GM12878 (cell line): ENCODE data around the gene PRPS1. TPM values are rescaled to one million over a fixed set of nuclear protein-coding genes. Genes with fewer than 3 reads are reported as not detected.
A peak's percentile ranks its signal among the peaks of the same experiment; 100 is the strongest.

Experiments
- ATAC-seq: fragments of 200-7000 bp; cut with Tn5 transposase; 3 replicates; pipeline ENCODE4 v1.9.1; 2020; ENCODE audit warnings: mild to moderate bottlenecking, moderate library complexity
- BruUV-seq: library from RNA; stranded (reverse); fragments of 400-500 nt; replicated peaks from 2 replicates; lab custom pipeline; 2021; lab: Mats Ljungman, UMichigan
- CTCF ChIA-PET: fragments of 300-600 bp; sonication (Branson Sonifier 250); formaldehyde crosslinking; extraction: SDS; loops from one replicate; lab custom pipeline; 2021; ENCODE audit warnings: inconsistent platforms; lab: Yijun Ruan, JAX
- POLR2A ChIA-PET: fragments of 350-600 bp; formaldehyde crosslinking; extraction: SDS; loops from one replicate; lab custom pipeline; 2021; ENCODE audit warnings: inconsistent platforms; lab: Charles Lee
- RAD21 ChIA-PET: fragments of 300-600 bp; sonication (Branson Sonifier 250); formaldehyde crosslinking; loops from one replicate; lab custom pipeline; 2023; ENCODE audit warnings: antibody characterized with exemption; ENCODE audit not compliant: unreplicated experiment; lab: Charles Lee
- SMC1A ChIA-PET: fragments of 300-600 bp; sonication (Branson Sonifier 250); formaldehyde crosslinking; loops from one replicate; lab custom pipeline; 2023; ENCODE audit not compliant: unreplicated experiment, uncharacterized antibody; lab: Charles Lee
- DNase-seq: peaks from one replicate; pipeline ENCODE4 v3.0.0-alpha.2; 2011; ENCODE audit warnings: low read depth, low spot score
- FAIRE-seq: peaks from 3 replicates; lab custom pipeline; 2011; peaks lifted over from hg19 to GRCh38; lab: Jason Lieb, UNC
- H2AFZ ChIP-seq: 2 replicates; pipeline ENCODE4 v1.6.0; 2011; ENCODE audit warnings: low read depth, low read length, control low read depth; ENCODE audit not compliant: control insufficient read depth
- H3K27ac ChIP-seq: 2 replicates; pipeline ENCODE4 v1.5.1; 2011; ENCODE audit warnings: control low read depth; ENCODE audit not compliant: control insufficient read depth, insufficient read depth
- H3K27me3 ChIP-seq, 2 experiments: replicated peaks in 1 of 2; 2 replicates each; pipeline versions ENCODE4 v1.6.0 to v1.6.1; 2011; ENCODE audit warnings: low read length in 1 of 2; ENCODE audit not compliant: control insufficient read depth in 2 of 2, insufficient read depth in 2 of 2
- H3K36me3 ChIP-seq, 2 experiments: 2 replicates each; pipeline ENCODE4 v1.5.1; 2011; ENCODE audit warnings: low read length in 1 of 2; ENCODE audit not compliant: control insufficient read depth in 2 of 2, insufficient read depth in 2 of 2
- H3K4me1 ChIP-seq: 2 replicates; pipeline ENCODE4 v1.6.1; 2011; ENCODE audit warnings: mild to moderate bottlenecking, low read length, moderate library complexity, mixed read lengths; ENCODE audit not compliant: control insufficient read depth, insufficient read depth
- H3K4me2 ChIP-seq: 2 replicates; pipeline ENCODE4 v1.6.0; 2011; ENCODE audit warnings: control low read depth; ENCODE audit not compliant: control insufficient read depth, insufficient read depth
- H3K4me3 ChIP-seq: fragments of 200-600 bp; sonication (generic); 2 replicates; pipeline ENCODE4 v1.5.1; 2016
- H3K79me2 ChIP-seq: 2 replicates; pipeline ENCODE4 v1.6.0; 2011; ENCODE audit warnings: low read length; ENCODE audit not compliant: control insufficient read depth, insufficient read depth
- H3K9ac ChIP-seq: 2 replicates; pipeline ENCODE4 v1.8.0; 2011; ENCODE audit warnings: low read length, control low read depth, mixed read lengths; ENCODE audit not compliant: control insufficient read depth, insufficient read depth
- H3K9me3 ChIP-seq: replicated peaks from 3 replicates; pipeline ENCODE4 v1.5.1; 2011; ENCODE audit warnings: mild to moderate bottlenecking, low read length; ENCODE audit not compliant: control insufficient read depth, insufficient read depth
- H4K20me1 ChIP-seq: 2 replicates; pipeline ENCODE4 v1.6.0; 2011; ENCODE audit not compliant: control insufficient read depth, insufficient read depth
- BMI1 ChIP-seq: fragments of 450-650 bp; IDR thresholded peaks from 2 replicates; pipeline ENCODE4 v1.6.1; 2016; ENCODE audit warnings: mild to moderate bottlenecking, moderate library complexity, borderline replicate concordance
- CHD4 ChIP-seq: fragments of 200-600 bp; sonication (generic); IDR thresholded peaks from 2 replicates; pipeline ENCODE4 v1.6.1; 2016; ENCODE audit warnings: mild to moderate bottlenecking
- CREB1 ChIP-seq: IDR thresholded peaks from 2 replicates; pipeline ENCODE4 v1.6.1; 2012; ENCODE audit warnings: low read depth, mild to moderate bottlenecking, inconsistent platforms
- IKZF1 ChIP-seq: fragments of 450-650 bp; conservative IDR thresholded peaks from 2 replicates; pipeline ENCODE4 v1.6.1; 2017; ENCODE audit warnings: antibody characterized with exemption, mild to moderate bottlenecking
- KLF5 ChIP-seq: fragments of 450-650 bp; IDR thresholded peaks from 2 replicates; pipeline ENCODE4 v1.6.1; 2014; ENCODE audit warnings: mild to moderate bottlenecking; ENCODE audit not compliant: partially characterized antibody
- MLLT1 ChIP-seq: fragments of 450-650 bp; IDR thresholded peaks from 2 replicates; pipeline ENCODE4 v1.6.1; 2016; ENCODE audit warnings: mild to moderate bottlenecking
- NFYA ChIP-seq: IDR thresholded peaks from 2 replicates; pipeline ENCODE4 v1.6.1; 2011; ENCODE audit warnings: low read depth, mild to moderate bottlenecking, low read length, improper control_type of control experiment, borderline replicate concordance
- RUNX3 ChIP-seq: IDR thresholded peaks from 2 replicates; pipeline ENCODE4 v1.6.1; 2012; ENCODE audit warnings: low read length, inconsistent platforms
- STAT3 ChIP-seq: IDR thresholded peaks from 2 replicates; pipeline ENCODE4 v1.6.1; 2011; ENCODE audit warnings: low read depth, low read length, improper control_type of control experiment
- TAF1 ChIP-seq: IDR thresholded peaks from 2 replicates; pipeline ENCODE4 v1.6.1; 2011; ENCODE audit warnings: mild to moderate bottlenecking, low read depth, low read length, borderline replicate concordance
- TCF7 ChIP-seq: IDR thresholded peaks from 2 replicates; pipeline ENCODE4 v1.6.1; 2014; ENCODE audit warnings: antibody characterized with exemption, borderline replicate concordance
- WGBS: methylation state at CpG from one replicate; pipeline ENCODE4 v1.1.6; 2016; ENCODE audit warnings: low lambda C conversion rate; ENCODE audit not compliant: insufficient replicate concordance, insufficient coverage; ENCODE audit errors: missing lambda C conversion rate; 5-methylcytosine and 5-hydroxymethylcytosine counted together
- in situ Hi-C: fragments of 300-500 bp; cut with MboI; formaldehyde crosslinking; loops from 9 replicates; pipeline ENCODE4 v1.14.3; 2018; ENCODE audit warnings: mixed read lengths
- intact Hi-C: fragments of 100-400 bp; cut with micrococcal nuclease; formaldehyde crosslinking; loops from one replicate; pipeline ENCODE4 v1.14.2; 2022; ENCODE audit not compliant: unreplicated experiment
- polyA plus RNA-seq, 11 experiments: library from polyadenylated mRNA; depleted of rRNA in 4 of 11; unstranded in 6 of 11; stranded (reverse) in 5 of 11; fragments of >200 nt; fragmentation: Nextera tagmentation in 4 of 11; fragmentation: Illumina TruSeq in 1 of 11; extraction: Ambion mirVana in 4 of 11; extraction: Trizol in 1 of 11; gene quantifications; 1 replicate in 1 of 11; 2 replicates in 10 of 11; pipeline versions ENCODE4 v1.2.1 to v1.2.3, GENCODE V29; 2011 to 2016; ENCODE audit warnings: inconsistent platforms in 2 of 11, missing spikeins in 2 of 11, low read depth in 1 of 11
- total RNA-seq, 4 experiments: library from RNA; depleted of rRNA in 3 of 4; stranded (reverse); fragments of >200 nt in 3 of 4; fragmentation: Illumina TruSeq in 1 of 4; extraction: Trizol in 1 of 4; gene quantifications; 2 replicates each; pipeline versions ENCODE4 v1.2.1 to v1.2.3, GENCODE V29; 2013 to 2021

Gene PRPS1
- total and polyA plus RNA-seq, 10 of the 15 experiments (the other 5 are each of a cell fraction or from before 2014, with no cell fraction given) = 26.5 to 86.5 (median 61.1) TPM

- Histone ChIP-seq H3K79me2 (peaks cover 4% of the 10 kb centered on the region), H3K4me3 (no peak overlapping the region), H3K4me1 (peaks cover 13% of the 10 kb centered on the region), H3K36me3 (no peaks in the 10 kb centered on the region), H3K9ac (no peak overlapping the region), H3K4me2 (no peak overlapping the region), H3K27me3 (no peaks in the 10 kb centered on the region; a peak in 1 of 4 replicates), H3K9me3 (no peaks in the 10 kb centered on the region), H3K27ac (no peak overlapping the region), H2AFZ (no peak overlapping the region; the same call in 1 of the 2 replicates), H4K20me1 (no peaks in the 10 kb centered on the region)
- no peak for DNase-seq
- ChIA-PET RAD21 (interaction anchor here (2.9 to 11.2 kb wide), 3 partner anchors 7 to 36 kb away, joined by 17 to 444 read pairs (median 17); no protein-coding TSS in a partner anchor), POLR2A (interaction anchor here (10.5 kb wide), 1 partner anchor 35 kb away, joined by 287 read pairs; no protein-coding TSS in a partner anchor), SMC1A (interaction anchor here (1.3 to 8.6 kb wide), 4 partner anchors 12 to 51 kb away, joined by 3 to 425 read pairs (median 6); no protein-coding TSS in a partner anchor), CTCF (interaction anchor here (2.4 to 7.7 kb wide), 5 partner anchors 8 to 97 kb away, joined by 6 to 273 read pairs (median 13); partner anchors contain the start of genes NCBP2L and TSC22D3)
- no TSS peak for BruUV-seq
- in situ Hi-C loops = loop anchor here (5.0 kb wide), 1 partner anchor 33 kb away; no protein-coding TSS in a partner anchor
- TF ChIP-seq CREB1 (peak; percentile 50; the same call in 1 of the 2 replicates), RUNX3 (0 out of 2 replicates have a peak, but pooled peaks have one; percentile 40), CHD4 (no peak)
- peak; percentile 16 for ATAC-seq
- intact Hi-C loops = loop anchor here (5.0 kb wide), 1 partner anchor 562 kb away; the partner anchor contains the start of gene RBM41
- WGBS = 29% methylated on average over 8 of the region's 8 CpGs
- FAIRE-seq = no peak
These were observed 50.8 kb downstream of the PRPS1 start for GRCh38 chrX:107678957-107679740.

GRCh38 chrX:107682256-107682655 is 53.9 kb downstream of the PRPS1 start:
- Histone ChIP-seq H3K79me2 (no peaks in the 10 kb centered on the region), H3K27ac (no peak overlapping the region), H3K9ac (no peak overlapping the region), H2AFZ (no peak overlapping the region), H3K36me3 (no peaks in the 10 kb centered on the region), H3K9me3 (no peaks in the 10 kb centered on the region), H3K4me2 (no peak overlapping the region), H3K4me1 (peaks cover 27% of the 10 kb centered on the region), H3K4me3 (no peak overlapping the region), H4K20me1 (no peaks in the 10 kb centered on the region), H3K27me3 (no peaks in the 10 kb centered on the region; a peak in 1 of 4 replicates)
- SMC1A ChIA-PET = interaction anchor here (5.9 kb wide), 1 partner anchor 34 kb away, joined by 42 read pairs; no protein-coding TSS in a partner anchor
- intact Hi-C loops = no loop called here
- 25% methylated on average over 3 of the region's 3 CpGs for WGBS
- RAD21 ChIA-PET = no interaction called here
- no peak for TF ChIP-seq IKZF1
- no peak for TF ChIP-seq MLLT1
- TF ChIP-seq TCF7 = no peak
- no peak for TF ChIP-seq KLF5
- TF ChIP-seq NFYA = no peak
- TF ChIP-seq TAF1 = no peak
- no peak for TF ChIP-seq STAT3
- TF ChIP-seq BMI1 = no peak
- no peak for ATAC-seq
- CTCF ChIA-PET = interaction anchor here (1.8 kb wide), 1 partner anchor 29 kb away, joined by 5 read pairs; no protein-coding TSS in a partner anchor
- POLR2A ChIA-PET = interaction anchor here (10.5 kb wide), 1 partner anchor 32 kb away, joined by 287 read pairs; no protein-coding TSS in a partner anchor
- BruUV-seq = no TSS peak
- in situ Hi-C loops = no loop called here
- no peak for DNase-seq
- FAIRE-seq = no peak
